ENCODE data around the gene SPDL1. TPM values are rescaled to one million over a fixed set of nuclear protein-coding genes. Genes with fewer than 3 reads are reported as not detected.

SPDL1 gene
- total RNA-seq, 1 experiment from 2014 or later = 60.0 TPM

DNA sequence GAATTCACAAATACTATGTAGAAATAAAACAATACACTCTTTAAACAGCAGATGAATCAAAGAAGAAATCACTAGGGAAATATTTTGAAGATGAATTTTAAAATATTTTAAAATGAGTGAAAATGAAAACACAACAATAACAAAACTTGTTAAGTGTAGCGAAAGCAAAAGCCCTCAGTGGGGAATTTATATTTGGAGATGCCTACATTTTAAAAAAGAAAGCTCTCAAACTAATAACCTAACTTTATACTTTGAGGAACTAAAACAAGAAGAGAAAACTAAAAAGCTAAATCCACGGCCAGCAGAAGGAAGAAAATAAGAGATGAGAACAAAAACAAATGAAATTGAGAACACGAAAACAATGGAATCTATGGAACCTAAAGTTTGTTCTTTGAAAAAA, 22.7 kb downstream of the SPDL1 start:
- Mint-ChIP-seq H3K9me3 (ENCODE audit: unreplicated experiment) (peaks cover 11% of the 10 kb centered on the region), H3K36me3 (ENCODE audit: insufficient read depth, unreplicated experiment) (peaks cover 14% of the 10 kb centered on the region), H3K4me3 (ENCODE audit: unreplicated experiment) (no peak overlapping the region), H3K4me1 (ENCODE audit: low read depth, unreplicated experiment) (no peaks in the 10 kb centered on the region), H3K27ac (ENCODE audit: unreplicated experiment) (no peak overlapping the region), H3K27me3 (ENCODE audit: insufficient read depth, unreplicated experiment) (peaks cover 5% of the 10 kb centered on the region)
- no TSS peak for BruUV-seq (replicated peaks)
- ChIA-PET CTCF (no interaction called here), POLR2A (no interaction called here)
- Histone ChIP-seq H3K9me3 (peaks cover 6% of the 10 kb centered on the region; the same call in 1 of the 2 replicates), H3K36me3 (ENCODE audit: control insufficient read depth, insufficient read depth, low read length) (no peaks in the 10 kb centered on the region), H3K4me3 (ENCODE audit: low read depth, low read length) (no peak overlapping the region), H3K4me1 (no peaks in the 10 kb centered on the region), H3K27me3 (replicated peaks; ENCODE audit: control insufficient read depth, insufficient read depth, low read length) (no peaks in the 10 kb centered on the region; the same call in 1 of the 2 replicates)
- TF ChIP-seq, protein P1, sequence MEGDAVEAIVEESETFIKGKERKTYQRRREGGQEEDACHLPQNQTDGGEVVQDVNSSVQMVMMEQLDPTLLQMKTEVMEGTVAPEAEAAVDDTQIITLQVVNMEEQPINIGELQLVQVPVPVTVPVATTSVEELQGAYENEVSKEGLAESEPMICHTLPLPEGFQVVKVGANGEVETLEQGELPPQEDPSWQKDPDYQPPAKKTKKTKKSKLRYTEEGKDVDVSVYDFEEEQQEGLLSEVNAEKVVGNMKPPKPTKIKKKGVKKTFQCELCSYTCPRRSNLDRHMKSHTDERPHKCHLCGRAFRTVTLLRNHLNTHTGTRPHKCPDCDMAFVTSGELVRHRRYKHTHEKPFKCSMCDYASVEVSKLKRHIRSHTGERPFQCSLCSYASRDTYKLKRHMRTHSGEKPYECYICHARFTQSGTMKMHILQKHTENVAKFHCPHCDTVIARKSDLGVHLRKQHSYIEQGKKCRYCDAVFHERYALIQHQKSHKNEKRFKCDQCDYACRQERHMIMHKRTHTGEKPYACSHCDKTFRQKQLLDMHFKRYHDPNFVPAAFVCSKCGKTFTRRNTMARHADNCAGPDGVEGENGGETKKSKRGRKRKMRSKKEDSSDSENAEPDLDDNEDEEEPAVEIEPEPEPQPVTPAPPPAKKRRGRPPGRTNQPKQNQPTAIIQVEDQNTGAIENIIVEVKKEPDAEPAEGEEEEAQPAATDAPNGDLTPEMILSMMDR (IDR thresholded peaks at IDR 0.05; ENCODE audit: insufficient read depth in 1 of 2, low read depth in 1 of 2, low read length in 1 of 2, severe bottlenecking in 1 of 2, unreplicated experiment in 1 of 2) = no peak
- no peak for DNase-seq
- intact Hi-C loops (cut with micrococcal nuclease; ENCODE audit: unreplicated experiment) = no loop called here

DNA sequence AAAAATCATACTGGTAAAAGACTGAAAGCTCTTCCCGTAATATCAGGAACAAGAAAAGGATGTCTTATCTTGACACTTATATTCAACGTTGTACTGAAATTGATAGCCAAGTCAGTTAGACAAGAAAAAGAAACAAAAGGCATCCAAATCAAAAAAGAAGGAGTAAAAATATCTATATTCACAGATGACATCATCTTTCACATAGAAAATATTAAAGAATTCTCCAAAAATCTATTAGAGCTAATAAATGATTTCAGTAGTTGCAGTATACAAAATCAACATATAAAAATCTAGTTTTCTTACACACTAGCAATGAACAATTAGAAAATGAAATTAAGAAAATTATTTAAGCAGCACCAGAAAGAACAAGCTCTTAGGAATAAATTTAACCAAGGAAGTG, 24.3 kb downstream of the SPDL1 start:
- intact Hi-C loops (cut with micrococcal nuclease; ENCODE audit: unreplicated experiment) = no loop called here
- no peak overlapping the region for H3K27ac Mint-ChIP-seq (ENCODE audit: unreplicated experiment)
- no TSS peak for BruUV-seq (replicated peaks)
- peaks cover 6% of the 10 kb centered on the region for H3K36me3 Mint-ChIP-seq (ENCODE audit: insufficient read depth, unreplicated experiment)
- peaks cover 18% of the 10 kb centered on the region for H3K9me3 Mint-ChIP-seq (ENCODE audit: unreplicated experiment)
- no peaks in the 10 kb centered on the region for H3K4me1 Mint-ChIP-seq (ENCODE audit: low read depth, unreplicated experiment)
- H3K27me3 Mint-ChIP-seq (ENCODE audit: insufficient read depth, unreplicated experiment) = peaks cover 8% of the 10 kb centered on the region
- Histone ChIP-seq H3K27me3 (replicated peaks; ENCODE audit: control insufficient read depth, insufficient read depth, low read length) (no peaks in the 10 kb centered on the region; the same call in 1 of the 2 replicates), H3K36me3 (ENCODE audit: control insufficient read depth, insufficient read depth, low read length) (no peaks in the 10 kb centered on the region), H3K4me3 (ENCODE audit: low read depth, low read length) (no peak overlapping the region), H3K9me3 (peaks cover 6% of the 10 kb centered on the region; the same call in 1 of the 2 replicates), H3K4me1 (no peaks in the 10 kb centered on the region)
- CTCF ChIA-PET = no interaction called here
- DNase-seq = no peak
- no peak overlapping the region for H3K4me3 Mint-ChIP-seq (ENCODE audit: unreplicated experiment)
- POLR2A ChIA-PET = no interaction called here
- TF ChIP-seq, protein P1 (IDR thresholded peaks at IDR 0.05; ENCODE audit: insufficient read depth in 1 of 2, low read depth in 1 of 2, low read length in 1 of 2, severe bottlenecking in 1 of 2, unreplicated experiment in 1 of 2) = no peak

DNA sequence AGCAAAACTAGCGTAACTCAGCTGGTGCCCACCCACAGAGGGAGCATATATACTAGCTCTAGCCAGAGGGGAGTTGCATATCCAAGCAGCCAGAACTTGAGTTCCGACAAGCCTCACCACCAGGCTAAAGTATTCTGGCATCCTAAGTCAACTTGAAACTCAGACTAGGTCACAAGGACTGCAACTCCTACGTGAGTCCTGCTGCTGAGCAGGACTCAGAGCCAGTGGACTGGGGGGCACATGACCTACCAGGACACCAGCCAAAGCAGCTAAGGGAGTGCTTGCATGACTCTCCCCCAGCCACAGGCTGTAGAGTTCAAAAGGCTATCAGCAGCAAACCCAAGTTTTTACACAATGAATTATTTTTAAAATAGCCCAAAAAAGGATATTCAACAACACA, 26.1 kb downstream of the SPDL1 start:
- Histone ChIP-seq H3K4me1 (no peaks in the 10 kb centered on the region), H3K36me3 (ENCODE audit: control insufficient read depth, insufficient read depth, low read length) (no peaks in the 10 kb centered on the region), H3K4me3 (ENCODE audit: low read depth, low read length) (no peak overlapping the region), H3K9me3 (peaks cover 6% of the 10 kb centered on the region; the same call in 1 of the 2 replicates), H3K27me3 (replicated peaks; ENCODE audit: control insufficient read depth, insufficient read depth, low read length) (no peaks in the 10 kb centered on the region; the same call in 1 of the 2 replicates)
- Mint-ChIP-seq H3K27ac (ENCODE audit: unreplicated experiment) (no peak overlapping the region), H3K4me3 (ENCODE audit: unreplicated experiment) (no peak overlapping the region), H3K27me3 (ENCODE audit: insufficient read depth, unreplicated experiment) (peaks cover 22% of the 10 kb centered on the region), H3K4me1 (ENCODE audit: low read depth, unreplicated experiment) (no peaks in the 10 kb centered on the region), H3K36me3 (ENCODE audit: insufficient read depth, unreplicated experiment) (no peaks in the 10 kb centered on the region), H3K9me3 (ENCODE audit: unreplicated experiment) (peaks cover 23% of the 10 kb centered on the region)
- ChIA-PET CTCF (no interaction called here), POLR2A (no interaction called here)
- BruUV-seq (replicated peaks) = no TSS peak
- no peak for DNase-seq
- intact Hi-C loops (cut with micrococcal nuclease; ENCODE audit: unreplicated experiment) = no loop called here
- TF ChIP-seq, protein P1 (IDR thresholded peaks at IDR 0.05; ENCODE audit: insufficient read depth in 1 of 2, low read depth in 1 of 2, low read length in 1 of 2, severe bottlenecking in 1 of 2, unreplicated experiment in 1 of 2) = no peak
